ENCODE data around the gene SEMA7A. TPM values are rescaled to one million over a fixed set of nuclear protein-coding genes. Genes with fewer than 3 reads are reported as not detected.

SEMA7A gene
- total and polyA plus RNA-seq, 9 of the 15 experiments (the other 6 are each of a cell fraction or from before 2014, with no cell fraction given) = 0.04 to 8.2 (median 5.4) TPM; not detected in 1

DNA sequence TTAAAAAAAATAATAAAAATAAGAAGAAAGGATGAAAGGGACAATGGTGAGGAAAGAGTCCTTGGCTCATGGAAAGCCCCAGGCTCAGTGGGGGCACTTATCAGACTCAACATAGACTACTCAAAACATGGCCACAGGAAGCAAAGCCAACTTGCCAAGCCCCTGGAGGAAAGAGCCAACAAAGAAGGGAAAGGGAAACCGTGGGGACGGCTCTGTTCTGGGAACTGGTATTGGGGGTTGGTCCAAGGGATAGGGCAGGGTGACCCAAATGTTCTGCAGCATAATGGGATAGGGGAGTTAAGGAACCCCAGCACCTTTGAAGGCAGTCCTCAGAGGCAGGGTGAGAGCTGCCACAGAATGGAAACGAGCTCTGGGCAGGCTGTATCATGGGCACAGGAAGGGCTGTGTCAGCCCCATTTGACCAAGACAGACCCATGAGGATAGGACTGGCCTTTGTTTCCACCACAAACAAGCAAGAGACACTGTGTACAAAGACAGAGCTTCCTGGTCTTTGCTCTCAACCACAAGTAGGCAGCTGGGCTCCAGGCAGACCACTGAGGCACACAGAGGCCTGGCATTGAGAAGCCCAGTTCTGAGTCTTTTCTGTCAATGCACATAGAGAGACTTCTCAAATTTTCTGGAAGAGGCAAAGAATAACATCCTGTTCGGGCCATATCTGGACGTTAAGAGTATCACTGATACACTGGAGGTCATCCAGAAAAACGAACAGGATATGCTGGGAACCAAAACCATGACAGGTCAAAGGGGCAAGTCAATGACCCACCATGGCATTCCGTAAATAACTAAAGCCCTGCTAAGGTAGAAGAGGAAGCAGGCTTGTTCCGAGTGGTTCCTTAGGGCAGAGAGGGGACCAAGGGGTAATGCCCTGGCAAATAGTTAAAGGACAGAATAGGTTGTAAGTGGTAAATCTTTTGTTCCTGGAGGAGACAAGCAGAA, 10.6 kb upstream of the SEMA7A start:
- Histone ChIP-seq H3K27ac (ENCODE audit: extremely low read depth, low read depth, low read length) (no peak overlapping the region), H3K9ac (ENCODE audit: insufficient read depth in 1 of 2, low read depth in 2 of 2, low read length in 2 of 2) (no peak overlapping the region; a peak in 1 of 4 replicates), H3K4me3 (no peak overlapping the region), H3K9me3 (replicated peaks; ENCODE audit: control insufficient read depth, insufficient read depth, low read depth, low read length) (no peaks in the 10 kb centered on the region), H2AFZ (ENCODE audit: low read depth, low read length) (no peak overlapping the region), H3K79me2 (ENCODE audit: control insufficient read depth, insufficient read depth, low read length) (no peaks in the 10 kb centered on the region), H3K27me3 (ENCODE audit: control insufficient read depth in 2 of 2, insufficient read depth in 2 of 2, low read length in 2 of 2) (no peaks in the 10 kb centered on the region), H3K36me3 (ENCODE audit: control insufficient read depth, insufficient read depth, low read length) (peaks cover 32% of the 10 kb centered on the region; the same call in 2 of the 3 replicates), H3K4me2 (ENCODE audit: insufficient read depth, low read length) (no peak overlapping the region), H3K9me1 (ENCODE audit: control insufficient read depth, insufficient read depth, low read length) (no peaks in the 10 kb centered on the region), H3K4me1 (replicated peaks in 1 of 2; ENCODE audit: control insufficient read depth in 2 of 2, insufficient read depth in 2 of 2, low read length in 2 of 2) (peaks cover 0 to 7% of the 10 kb centered on the region in 2 experiments; a peak in 4 of 5 replicates), H4K20me1 (replicated peaks; ENCODE audit: control insufficient read depth, insufficient read depth, low read length) (no peaks in the 10 kb centered on the region)
- BruUV-seq (replicated peaks) = no TSS peak
- intact Hi-C loops (cut with micrococcal nuclease) = no loop called here
- no peak for DNase-seq (ENCODE audit: extremely low read depth in 1 of 4, low spot score in 3 of 4)
- in situ Hi-C loops (cut with MboI) = no loop called here
- 41% methylated on average over 8 of the region's 8 CpGs for WGBS (ENCODE audit: insufficient coverage, low coverage, missing lambda C conversion rate)
- TF ChIP-seq ZHX1 (conservative IDR thresholded peaks at IDR 0.05; ENCODE audit: low read length) = no peak
- no peak for TF ChIP-seq GTF2E2 (tag; IDR thresholded peaks at IDR 0.05)
- TF ChIP-seq ZNF445 (CRISPR knock-in tag; IDR thresholded peaks at IDR 0.05; ENCODE audit: low read depth) = no peak
- no peak for TF ChIP-seq GATAD2B (IDR thresholded peaks at IDR 0.05; ENCODE audit: borderline replicate concordance)
- TF ChIP-seq KLF10 (CRISPR knock-in tag; IDR thresholded peaks at IDR 0.05) = no peak
- TF ChIP-seq, protein P1, sequence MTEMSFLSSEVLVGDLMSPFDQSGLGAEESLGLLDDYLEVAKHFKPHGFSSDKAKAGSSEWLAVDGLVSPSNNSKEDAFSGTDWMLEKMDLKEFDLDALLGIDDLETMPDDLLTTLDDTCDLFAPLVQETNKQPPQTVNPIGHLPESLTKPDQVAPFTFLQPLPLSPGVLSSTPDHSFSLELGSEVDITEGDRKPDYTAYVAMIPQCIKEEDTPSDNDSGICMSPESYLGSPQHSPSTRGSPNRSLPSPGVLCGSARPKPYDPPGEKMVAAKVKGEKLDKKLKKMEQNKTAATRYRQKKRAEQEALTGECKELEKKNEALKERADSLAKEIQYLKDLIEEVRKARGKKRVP (CRISPR knock-in tag; IDR thresholded peaks at IDR 0.05) = no peak
- no peak for TF ChIP-seq CHAMP1 (IDR thresholded peaks at IDR 0.05)
- no peak for TF ChIP-seq ZNF253 (CRISPR knock-in tag; conservative IDR thresholded peaks at IDR 0.05)
- TF ChIP-seq PHB2 (IDR thresholded peaks at IDR 0.05; ENCODE audit: low read depth) = no peak
- TF ChIP-seq SMARCB1 (IDR thresholded peaks at IDR 0.05; ENCODE audit: insufficient read length, low read depth) = no peak
- no peak for TF ChIP-seq RBM25 (IDR thresholded peaks at IDR 0.05; ENCODE audit: low read depth, low read length, severe bottlenecking)
- no peak for TF ChIP-seq MTA2 (IDR thresholded peaks at IDR 0.05; ENCODE audit: low read depth)
- no peak for TF ChIP-seq CREM (IDR thresholded peaks at IDR 0.05; ENCODE audit: low read depth)
- ChIA-PET POLR2A (no interaction called here), CTCF (ENCODE audit: low intra/inter-chr PET ratio) (no interaction called here)
- no peak for FAIRE-seq
- no peak for ATAC-seq

Measured in K562 (cell line).